ENCODE results near the gene CHST11. TPM values are rescaled to one million over a fixed set of nuclear protein-coding genes. Genes with fewer than 3 reads are reported as not detected.

The CHST11 gene
- total and polyA plus RNA-seq, 4 donors: 0.57 to 11.1 (median 3.7) TPM

- DNase-seq (ENCODE audit: low spot score): no peak
- TF ChIP-seq MAX (IDR thresholded peaks at IDR 0.05): no peak
- TF ChIP-seq FOXA2 (IDR thresholded peaks at IDR 0.05): no peak
- no peak for TF ChIP-seq JUND (IDR thresholded peaks at IDR 0.05)
- no peak for TF ChIP-seq TAF1 (conservative IDR thresholded peaks at IDR 0.05)
- no peak for TF ChIP-seq CTCF (IDR thresholded peaks at IDR 0.05; ENCODE audit: low read depth, low read length, missing input control)
- TF ChIP-seq HNF4G (IDR thresholded peaks at IDR 0.05): no peak
- TF ChIP-seq NR2F2 (IDR thresholded peaks at IDR 0.05): no peak
- TF ChIP-seq YY1 (IDR thresholded peaks at IDR 0.05): no peak
- no peak for TF ChIP-seq RXRA (IDR thresholded peaks at IDR 0.05)
- Histone ChIP-seq H3K36me3 (ENCODE audit: control insufficient read depth in 4 of 4, insufficient read depth in 3 of 4, low read depth in 1 of 4, low read length in 3 of 4) (no peaks in the 10 kb centered on the region), H3K4me3 (ENCODE audit: low read depth in 1 of 3, low read length in 3 of 3) (no peak overlapping the region), H3K27ac (ENCODE audit: low read depth in 1 of 2, low read length in 2 of 2) (no peak overlapping the region), H3K9ac (ENCODE audit: low read depth in 1 of 2, low read length in 2 of 2) (no peak overlapping the region), H3K9me3 (ENCODE audit: control insufficient read depth in 4 of 4, low read length in 3 of 4) (no peaks in the 10 kb centered on the region), H3K4me1 (ENCODE audit: control insufficient read depth in 4 of 4, insufficient read depth in 4 of 4, low read length in 3 of 4) (peaks cover 0 to 7% (median 3%) of the 10 kb centered on the region in 4 donors), H3K27me3 (ENCODE audit: control insufficient read depth in 4 of 4, insufficient read depth in 4 of 4, low read length in 3 of 4) (no peaks in the 10 kb centered on the region)
- 61% methylated on average over 8 of the region's 8 CpGs for WGBS
Measured at GRCh38 chr12:104713444-104713843, 256.7 kb downstream of the CHST11 start.

GRCh38 chr12:104714369-104714768 is 257.6 kb downstream of the CHST11 start:
- Histone ChIP-seq H3K4me3 (ENCODE audit: low read depth in 1 of 3, low read length in 3 of 3) (no peak overlapping the region), H3K27me3 (ENCODE audit: control insufficient read depth in 4 of 4, insufficient read depth in 4 of 4, low read length in 3 of 4) (no peaks in the 10 kb centered on the region), H3K9me3 (ENCODE audit: control insufficient read depth in 4 of 4, low read length in 3 of 4) (no peaks in the 10 kb centered on the region), H3K36me3 (ENCODE audit: control insufficient read depth in 4 of 4, insufficient read depth in 3 of 4, low read depth in 1 of 4, low read length in 3 of 4) (no peaks in the 10 kb centered on the region), H3K9ac (ENCODE audit: low read depth in 1 of 2, low read length in 2 of 2) (no peak overlapping the region), H3K27ac (ENCODE audit: low read depth in 1 of 2, low read length in 2 of 2) (no peak overlapping the region), H3K4me1 (ENCODE audit: control insufficient read depth in 4 of 4, insufficient read depth in 4 of 4, low read length in 3 of 4) (peaks cover 0 to 7% (median 3%) of the 10 kb centered on the region in 4 donors)
- no peak for DNase-seq (ENCODE audit: low spot score)
- WGBS: 95% methylated on average over 6 of the region's 6 CpGs
- no peak for TF ChIP-seq ATF3 (IDR thresholded peaks at IDR 0.05)
- no peak for TF ChIP-seq FOXA1 (IDR thresholded peaks at IDR 0.05)
- no peak for TF ChIP-seq FOXA2 (IDR thresholded peaks at IDR 0.05)
- no peak for TF ChIP-seq CTCF (IDR thresholded peaks at IDR 0.05; ENCODE audit: low read depth, low read length, missing input control)
- no peak for TF ChIP-seq SP1 (IDR thresholded peaks at IDR 0.05)
- TF ChIP-seq RXRA (IDR thresholded peaks at IDR 0.05): no peak

GRCh38 chr12:104716172-104716571 is 259.4 kb downstream of the CHST11 start:
- Histone ChIP-seq H3K27me3 (ENCODE audit: control insufficient read depth in 4 of 4, insufficient read depth in 4 of 4, low read length in 3 of 4) (no peaks in the 10 kb centered on the region), H3K36me3 (ENCODE audit: control insufficient read depth in 4 of 4, insufficient read depth in 3 of 4, low read depth in 1 of 4, low read length in 3 of 4) (no peaks in the 10 kb centered on the region), H3K4me3 (ENCODE audit: low read depth in 1 of 3, low read length in 3 of 3) (no peak overlapping the region), H3K9ac (ENCODE audit: low read depth in 1 of 2, low read length in 2 of 2) (no peak overlapping the region), H3K27ac (ENCODE audit: low read depth in 1 of 2, low read length in 2 of 2) (no peak overlapping the region), H3K4me1 (ENCODE audit: control insufficient read depth in 4 of 4, insufficient read depth in 4 of 4, low read length in 3 of 4) (peaks cover 0 to 2% (median 1%) of the 10 kb centered on the region in 4 donors), H3K9me3 (ENCODE audit: control insufficient read depth in 4 of 4, low read length in 3 of 4) (no peaks in the 10 kb centered on the region)
- 92% methylated on average over 7 of the region's 7 CpGs for WGBS
- DNase-seq (ENCODE audit: low spot score): no peak
- TF ChIP-seq TAF1 (conservative IDR thresholded peaks at IDR 0.05): no peak
- TF ChIP-seq FOXA2 (IDR thresholded peaks at IDR 0.05): no peak
- TF ChIP-seq HNF4A (conservative IDR thresholded peaks at IDR 0.05): no peak
- no peak for TF ChIP-seq SP1 (IDR thresholded peaks at IDR 0.05)
- TF ChIP-seq RXRA (IDR thresholded peaks at IDR 0.05): no peak
- TF ChIP-seq ZBTB33 (IDR thresholded peaks at IDR 0.05): no peak
- no peak for TF ChIP-seq YY1 (IDR thresholded peaks at IDR 0.05)
- no peak for TF ChIP-seq GABPA (IDR thresholded peaks at IDR 0.05 in 1 of 2, conservative IDR thresholded peaks at IDR 0.05 in 1 of 2)
- TF ChIP-seq FOXA1 (IDR thresholded peaks at IDR 0.05): no peak

All from liver (tissue), 9 donors.